Left lobe of liver (tissue), 2 donors: ENCODE results near the gene PHF13. TPM values are rescaled to one million over a fixed set of nuclear protein-coding genes. Genes with fewer than 3 reads are reported as not detected.
A peak's percentile ranks its signal among the peaks of the same experiment; 100 is the strongest.
"Not testable (repeated sequence)": the region's sequence is repeated elsewhere in the genome, so short reads cannot be mapped to it uniquely, and the experiment has no call there.

Experiments used
- ATAC-seq: fragments of 200-7000 bp; cut with Tn5 transposase; one replicate; pipeline ENCODE4 v1.9.1; 2020; ENCODE audit warnings: mild to moderate bottlenecking, moderate library complexity
- DNase-seq: peaks from one replicate; pipeline ENCODE4 v3.0.0-alpha.2; 2020; ENCODE audit warnings: low spot score
- total RNA-seq: library from RNA; stranded (reverse); gene quantifications from one replicate; pipeline ENCODE4 v1.2.1, GENCODE V29; 2021
- donor health status: DM: no; HTN: no; CAD: no; lungs with moderate emphysema.
- donor health status: DM: no; HTN: yes; CAD: no.

The PHF13 gene
- total RNA-seq, 1 donor from 2014 or later: 5.5 TPM

DNA sequence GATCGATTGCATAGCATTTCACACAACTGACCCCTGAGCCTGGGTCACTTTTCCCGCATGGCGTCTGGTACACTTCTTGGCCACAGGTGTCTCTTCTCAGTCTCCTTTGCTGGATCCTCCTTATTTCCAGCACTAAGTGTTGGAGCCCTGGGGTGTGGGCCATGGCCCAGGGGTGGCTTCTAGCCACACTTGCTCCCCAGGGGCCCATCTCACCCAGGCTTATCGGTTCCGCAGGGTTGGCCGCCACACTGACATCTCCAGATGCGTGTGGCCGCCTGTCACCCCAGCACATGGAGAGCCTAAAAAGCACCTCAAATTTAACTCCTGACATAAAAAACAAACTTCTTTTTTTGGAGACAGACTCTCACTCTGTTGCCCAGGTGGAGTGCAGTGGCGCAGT, 13.5 kb downstream of the PHF13 start:
- ATAC-seq (no peak), DNase-seq (no peak)

- no peak for DNase-seq
Observed at GRCh38 chr1:6627841-6628545, 14.5 kb downstream of the PHF13 start.

GRCh38 chr1:6628971-6629479, 15.5 kb downstream of the PHF13 start:
- no peak for ATAC-seq
- DNase-seq: no peak

More at GRCh38 chr1:6627841-6628545, 14.5 kb downstream of the PHF13 start:
- ATAC-seq: no peak

DNA sequence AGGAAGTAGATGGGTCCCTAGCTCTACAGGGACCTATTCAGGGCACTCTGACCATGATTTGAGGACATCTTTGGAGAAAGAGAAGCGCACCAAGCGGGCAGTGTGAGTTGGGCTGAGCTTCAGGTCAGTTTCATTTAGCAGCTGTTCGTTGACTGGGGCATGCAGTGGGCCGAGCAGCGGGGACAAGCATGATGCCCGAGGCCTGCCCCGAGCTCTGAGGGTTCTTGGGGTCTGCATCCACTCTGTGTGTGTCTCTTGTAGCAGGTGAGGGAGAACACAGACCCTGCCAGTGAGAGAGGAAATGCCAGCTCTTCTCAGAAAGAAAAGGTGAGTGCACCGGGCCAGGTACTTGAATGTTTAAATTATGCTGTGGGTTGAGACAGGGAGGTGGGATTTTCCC, 16.5 kb downstream of the PHF13 start:
- DNase-seq: no peak
- ATAC-seq: no peak

DNA sequence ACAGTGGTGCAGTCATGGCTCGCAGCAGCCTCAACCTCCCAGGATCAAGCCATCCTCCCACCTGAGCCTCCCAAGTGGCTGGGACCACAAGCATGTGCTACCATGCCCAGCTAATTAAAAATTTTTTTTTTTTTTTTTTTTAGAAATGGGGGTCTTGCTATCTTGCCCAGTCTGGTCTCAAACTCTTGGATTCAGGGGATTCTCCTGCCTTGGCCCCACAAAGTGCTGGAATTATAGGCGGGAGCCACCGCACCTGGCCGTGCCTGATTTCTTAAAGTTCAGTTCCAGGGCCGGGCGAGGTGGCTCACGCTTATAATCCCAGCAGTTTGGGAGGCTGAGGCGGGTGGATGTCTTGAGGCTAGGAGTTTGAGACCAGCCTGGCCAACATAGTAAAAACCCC, 17.5 kb downstream of the PHF13 start:
- ATAC-seq: no peak

DNA sequence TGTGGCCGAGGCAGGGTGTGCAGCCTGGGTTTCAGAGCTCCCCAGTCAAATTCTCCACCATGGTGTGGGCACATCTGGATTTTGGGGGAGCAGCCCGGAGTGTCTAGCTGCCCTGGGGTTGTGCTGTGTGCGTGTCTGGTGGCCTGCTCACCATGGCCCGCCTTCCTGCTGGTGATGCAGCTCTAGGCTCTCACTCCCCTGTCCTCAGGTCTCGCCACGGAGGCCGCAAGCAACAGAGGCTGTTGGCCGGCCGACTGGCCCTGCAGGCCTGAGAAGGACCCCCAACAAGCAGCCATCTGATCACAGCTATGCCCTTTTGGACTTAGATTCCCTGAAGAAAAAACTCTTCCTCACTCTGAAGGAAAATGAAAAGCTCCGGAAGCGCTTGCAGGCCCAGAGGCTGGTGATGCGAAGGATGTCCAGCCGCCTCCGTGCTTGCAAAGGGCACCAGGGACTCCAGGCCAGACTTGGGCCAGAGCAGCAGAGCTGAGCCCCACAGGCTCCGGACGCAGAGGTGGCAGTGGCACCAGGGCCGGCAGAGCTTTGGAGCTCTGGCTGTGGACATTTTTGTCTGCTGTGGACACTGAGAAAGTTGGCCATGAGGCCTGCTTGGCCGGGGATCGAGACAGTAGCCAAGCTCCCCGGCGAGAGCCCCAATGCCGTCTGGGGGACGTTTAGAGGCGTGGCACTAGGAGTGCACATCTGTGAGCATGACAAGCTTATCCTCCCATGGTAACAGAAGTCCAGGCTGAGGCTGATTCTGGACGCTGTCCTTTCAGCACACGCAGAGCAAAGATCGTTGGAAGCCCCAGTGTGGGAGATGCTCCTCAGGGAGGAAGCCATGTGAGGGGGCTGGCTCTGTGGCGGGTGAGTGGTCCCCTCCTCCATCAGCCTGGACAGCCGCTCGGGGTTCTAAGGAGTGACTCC, 19.3 kb downstream of the PHF13 start:
- DNase-seq (no peak), ATAC-seq (no peak)

More for the DNA sequence above, 17.5 kb downstream of the PHF13 start:
- no peak for DNase-seq

DNA sequence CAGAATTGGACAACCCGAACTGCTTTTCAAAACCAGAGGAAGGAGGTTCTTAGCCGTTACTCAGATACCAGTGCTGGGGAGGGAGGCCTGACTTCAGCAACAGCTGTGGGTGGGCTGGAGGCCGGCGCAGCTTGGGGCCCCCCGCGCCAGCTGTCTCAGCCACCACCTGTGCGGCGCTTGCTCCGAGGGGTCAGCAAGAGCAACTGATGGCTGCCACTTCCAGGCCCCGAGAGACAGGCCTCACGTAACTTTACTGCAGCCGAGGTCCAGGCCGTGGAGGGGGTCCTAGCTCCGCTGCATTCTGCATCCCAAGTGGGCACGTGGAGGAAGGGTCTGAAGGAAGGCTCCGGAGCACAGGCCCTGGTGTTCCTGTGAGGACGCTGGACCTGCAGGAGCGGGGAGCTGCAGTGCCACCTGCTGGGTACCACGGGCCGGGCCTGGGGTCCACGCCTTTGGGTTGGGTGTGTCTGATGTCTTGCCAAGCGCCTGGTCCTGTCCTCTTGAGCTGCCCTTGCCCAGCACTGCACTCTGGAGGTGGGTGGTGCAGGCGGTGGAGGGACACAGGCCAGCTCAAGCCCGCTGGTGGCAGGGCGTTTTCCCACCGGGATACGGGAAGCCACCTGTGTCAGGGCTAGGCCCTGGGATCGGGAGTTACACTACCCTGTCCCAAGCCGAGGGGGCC, 21.0 kb downstream of the PHF13 start:
- DNase-seq (peak; percentile 82), ATAC-seq (peak; percentile 94)

DNA sequence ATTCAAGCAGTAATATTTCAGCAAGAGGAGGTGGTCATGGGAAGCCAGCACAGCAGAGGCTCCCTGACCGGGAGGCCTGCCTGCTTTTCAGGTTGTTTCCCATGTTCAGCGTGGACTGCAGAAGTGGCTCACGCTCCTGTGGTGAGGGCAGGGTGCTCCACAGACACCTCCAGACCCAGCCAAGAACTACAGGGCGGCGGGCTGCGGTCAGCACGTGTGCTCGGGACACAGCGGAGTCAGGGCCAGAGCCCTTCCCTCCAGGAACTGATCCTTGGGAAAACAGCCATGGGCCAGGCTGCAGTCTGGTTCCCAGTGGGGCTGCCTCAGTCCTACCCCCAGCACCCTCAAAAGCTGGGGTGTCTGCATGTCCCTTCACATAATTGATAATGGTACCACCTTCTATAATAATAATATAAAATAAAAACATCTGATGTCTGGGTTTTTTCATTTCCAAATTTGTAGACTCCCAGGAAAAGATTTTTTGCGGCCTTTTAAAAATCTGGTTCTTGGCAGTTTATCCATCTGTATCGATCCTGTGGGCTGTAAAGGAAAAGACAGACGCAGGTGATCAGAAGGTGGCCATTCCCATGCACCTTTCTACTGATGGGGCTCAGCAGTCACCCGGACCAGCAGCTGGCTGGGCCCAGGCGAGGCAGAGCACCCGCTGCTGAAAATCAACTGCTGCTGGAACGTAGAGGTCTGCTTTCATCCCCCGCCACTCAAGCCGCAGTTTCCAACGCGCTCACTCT, 21.8 kb downstream of the PHF13 start:
- DNase-seq (no peak), ATAC-seq (no peak)

- ATAC-seq: no peak
- DNase-seq: no peak
Observed at GRCh38 chr1:6635910-6636760, 22.6 kb downstream of the PHF13 start.

GRCh38 chr1:6636778-6637177, 23.2 kb downstream of the PHF13 start:
- DNase-seq, ATAC-seq: not testable (repeated sequence)

- no peak for DNase-seq
Observed at GRCh38 chr1:6637770-6638169, 24.2 kb downstream of the PHF13 start.

GRCh38 chr1:6638226-6638625, 24.7 kb downstream of the PHF13 start:
- no peak for ATAC-seq

More at GRCh38 chr1:6637770-6638169, 24.2 kb downstream of the PHF13 start:
- ATAC-seq: no peak

DNA sequence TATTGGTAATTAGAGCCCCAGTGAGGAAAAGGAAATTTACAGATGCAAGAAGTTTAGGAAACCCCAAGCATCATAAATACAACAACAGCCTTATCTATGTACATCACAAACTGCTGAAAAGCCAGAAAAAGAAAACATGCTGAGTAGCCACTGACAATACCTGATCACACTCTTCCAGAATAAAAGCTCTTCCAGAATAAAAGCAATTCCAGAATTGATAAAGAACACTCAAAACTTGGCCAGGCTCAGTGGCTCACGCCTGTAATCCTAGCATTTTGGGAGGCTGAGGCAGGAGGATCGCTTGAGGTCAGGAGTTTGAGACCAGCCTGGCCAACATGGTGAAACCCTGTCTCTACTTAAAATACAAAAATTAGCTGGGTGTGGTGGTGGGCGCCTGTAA, 27.3 kb downstream of the PHF13 start:
- ATAC-seq, DNase-seq: not testable (repeated sequence)

More at GRCh38 chr1:6638226-6638625, 24.7 kb downstream of the PHF13 start:
- no peak for DNase-seq

DNA sequence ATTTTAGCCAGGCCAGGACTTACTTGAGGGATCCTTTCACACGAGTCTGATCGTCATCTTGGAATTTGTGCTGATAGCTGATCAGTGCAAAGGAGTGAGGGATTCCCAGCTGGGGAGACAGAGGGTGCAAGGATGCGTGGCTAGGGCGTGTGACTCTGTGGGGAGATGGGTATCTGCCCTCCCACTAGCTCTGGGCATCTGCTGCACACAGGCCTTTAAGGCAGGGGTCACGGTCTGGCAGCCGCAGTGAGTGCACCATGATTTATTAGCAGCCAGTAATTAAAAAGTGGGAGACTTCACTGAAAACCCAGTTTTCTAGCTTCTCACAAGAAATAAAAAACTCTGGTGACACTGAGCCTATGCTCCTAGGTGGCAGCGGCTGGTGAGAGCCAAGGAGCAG, 31.5 kb downstream of the PHF13 start:
- ATAC-seq (no peak), DNase-seq (no peak)

DNA sequence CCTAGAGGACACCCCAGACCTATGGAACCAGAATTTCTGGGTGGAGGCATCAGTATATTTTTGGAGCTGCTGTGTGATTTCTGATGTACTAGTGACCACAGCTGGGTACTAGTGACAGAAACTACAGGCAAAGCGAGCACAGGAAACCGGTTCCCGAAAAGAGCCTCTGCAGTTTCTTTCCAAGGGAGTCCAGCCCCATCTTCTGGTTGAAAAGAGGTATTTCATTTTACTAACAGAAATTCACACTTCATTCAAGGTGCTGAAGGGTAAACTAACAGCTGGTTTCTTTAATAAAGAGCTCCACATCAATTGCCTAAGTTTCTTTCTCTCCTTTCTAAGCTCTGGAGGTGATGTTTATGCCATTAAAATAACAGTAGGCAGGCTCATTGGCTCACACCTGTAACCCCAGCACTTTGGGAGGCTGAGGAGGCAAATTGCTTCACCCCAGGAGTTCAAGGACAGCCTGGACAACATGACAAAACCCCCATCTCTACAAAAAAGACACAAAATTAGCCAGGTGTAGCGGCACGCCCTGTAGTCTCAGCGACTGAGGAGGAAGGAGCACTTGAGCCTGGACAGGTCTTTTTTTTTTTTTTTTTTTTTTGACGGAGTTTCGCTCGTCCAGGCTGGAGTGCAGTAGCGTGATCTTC, 33.1 kb downstream of the PHF13 start:
- peak; percentile 82 for ATAC-seq
- no peak for DNase-seq

- no peak for DNase-seq
- no peak for ATAC-seq
Observed at GRCh38 chr1:6648556-6648955, 35.0 kb downstream of the PHF13 start.

- DNase-seq: no peak
- ATAC-seq: no peak
Observed at GRCh38 chr1:6651909-6652308, 38.4 kb downstream of the PHF13 start.

DNA sequence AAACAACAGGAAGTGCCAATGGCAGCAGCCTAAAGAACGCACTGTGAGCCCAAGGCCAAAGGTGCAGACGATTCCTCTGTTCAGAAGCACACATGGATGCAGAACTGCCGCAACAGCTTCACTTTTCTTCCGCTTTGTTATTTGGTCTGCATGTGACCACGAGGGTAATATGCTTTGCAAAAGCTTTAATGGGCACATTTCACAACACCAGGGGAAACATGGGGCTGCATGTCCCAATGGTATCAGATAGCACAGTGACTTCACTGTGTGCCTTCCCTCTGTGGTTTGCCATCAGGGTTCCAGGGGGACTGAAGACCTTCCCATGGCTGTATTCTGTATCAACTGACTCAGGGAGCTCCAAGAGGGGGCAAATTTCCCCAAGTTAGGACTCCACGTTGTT, 39.5 kb downstream of the PHF13 start:
- ATAC-seq: no peak
- no peak for DNase-seq
